ENCODE measurements around the gene MKNK2. TPM values are rescaled to one million over a fixed set of nuclear protein-coding genes. Genes with fewer than 3 reads are reported as not detected.

MKNK2 gene
- total and polyA plus RNA-seq, 2 of the 13 experiments (the other 11 are each of a cell fraction or from before 2014, with no cell fraction given): 44.9 to 112 TPM

DNA sequence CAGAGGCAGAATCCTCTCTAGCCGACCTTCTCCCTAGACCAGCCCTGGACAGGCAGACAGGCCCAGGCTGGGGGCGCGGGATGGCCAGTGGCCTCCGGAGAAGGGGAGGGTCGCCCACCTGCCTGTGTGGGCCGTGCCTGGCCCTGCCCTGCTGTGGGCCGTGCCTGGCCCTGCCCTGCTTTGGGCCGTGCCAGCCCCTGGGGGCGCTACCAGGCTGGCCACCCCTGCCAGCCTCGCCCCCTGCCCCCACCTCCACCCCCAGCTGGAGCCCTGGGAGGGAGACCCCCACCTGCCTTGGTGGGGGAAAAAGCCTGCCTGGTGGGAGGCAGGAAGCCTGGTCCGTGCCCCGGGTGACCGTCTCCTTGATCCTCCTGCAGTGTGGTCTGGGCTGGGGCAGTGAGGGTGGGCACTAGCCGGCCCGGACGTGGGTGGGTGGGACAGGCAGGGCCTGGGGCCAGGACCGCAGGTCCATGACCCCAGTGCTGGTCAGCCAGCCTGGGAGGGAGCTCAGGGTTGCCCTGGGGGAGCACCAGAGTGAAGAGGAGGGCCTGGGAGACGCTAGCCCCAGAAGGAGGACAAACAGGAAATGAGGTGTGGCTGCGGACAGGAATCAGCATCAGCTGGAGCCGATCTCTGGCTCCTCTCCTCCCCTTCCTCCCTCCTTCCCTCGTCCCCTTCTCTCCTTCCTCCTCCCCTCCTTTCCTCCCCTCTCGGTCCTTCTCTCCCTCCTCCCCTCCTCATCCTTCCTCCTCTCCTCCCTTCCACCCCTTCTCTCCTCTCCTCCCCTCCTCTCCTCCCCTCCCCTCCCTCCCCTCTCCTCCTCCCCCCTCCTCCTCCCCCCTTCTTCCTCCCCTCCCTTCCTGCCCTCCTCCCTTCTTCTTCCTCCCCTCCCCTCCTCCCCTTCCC is 5.1 kb upstream of the MKNK2 start (continued):
- TF ChIP-seq, protein P1, sequence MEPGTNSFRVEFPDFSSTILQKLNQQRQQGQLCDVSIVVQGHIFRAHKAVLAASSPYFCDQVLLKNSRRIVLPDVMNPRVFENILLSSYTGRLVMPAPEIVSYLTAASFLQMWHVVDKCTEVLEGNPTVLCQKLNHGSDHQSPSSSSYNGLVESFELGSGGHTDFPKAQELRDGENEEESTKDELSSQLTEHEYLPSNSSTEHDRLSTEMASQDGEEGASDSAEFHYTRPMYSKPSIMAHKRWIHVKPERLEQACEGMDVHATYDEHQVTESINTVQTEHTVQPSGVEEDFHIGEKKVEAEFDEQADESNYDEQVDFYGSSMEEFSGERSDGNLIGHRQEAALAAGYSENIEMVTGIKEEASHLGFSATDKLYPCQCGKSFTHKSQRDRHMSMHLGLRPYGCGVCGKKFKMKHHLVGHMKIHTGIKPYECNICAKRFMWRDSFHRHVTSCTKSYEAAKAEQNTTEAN (CRISPR knock-in tag; conservative IDR thresholded peaks at IDR 0.05): no peak
- no peak for TF ChIP-seq ZNF33A (CRISPR knock-in tag; IDR thresholded peaks at IDR 0.05; ENCODE audit: borderline replicate concordance)
- TF ChIP-seq IKZF4 (CRISPR knock-in tag; IDR thresholded peaks at IDR 0.05; ENCODE audit: borderline replicate concordance, low read depth, not compliant biosample characterization): no peak
- no peak for TF ChIP-seq NCOA2 (CRISPR knock-in tag; IDR thresholded peaks at IDR 0.05)
- TF ChIP-seq RBM22 (optimal IDR thresholded peaks at IDR 0.05; ENCODE audit: low read length): no peak
- no peak for TF ChIP-seq ZNF205 (CRISPR knock-in tag; IDR thresholded peaks at IDR 0.05)
- TF ChIP-seq FOXA3 (CRISPR knock-in tag; IDR thresholded peaks at IDR 0.05): no peak
- TF ChIP-seq HNRNPH1 (optimal IDR thresholded peaks at IDR 0.05; ENCODE audit: low read depth, low read length): no peak
- TF ChIP-seq GATAD2A (CRISPR knock-in tag; IDR thresholded peaks at IDR 0.05): no peak
- no peak for TF ChIP-seq FOXP1 (IDR thresholded peaks at IDR 0.05)
- no peak for TF ChIP-seq FOXP1 (CRISPR knock-in tag; IDR thresholded peaks at IDR 0.05)
- no peak for TF ChIP-seq ATF7-NPFF (CRISPR knock-in tag; IDR thresholded peaks at IDR 0.05; ENCODE audit: low read depth)
- no peak for TF ChIP-seq ZNF891 (CRISPR knock-in tag; IDR thresholded peaks at IDR 0.05)
- TF ChIP-seq, protein P2, sequence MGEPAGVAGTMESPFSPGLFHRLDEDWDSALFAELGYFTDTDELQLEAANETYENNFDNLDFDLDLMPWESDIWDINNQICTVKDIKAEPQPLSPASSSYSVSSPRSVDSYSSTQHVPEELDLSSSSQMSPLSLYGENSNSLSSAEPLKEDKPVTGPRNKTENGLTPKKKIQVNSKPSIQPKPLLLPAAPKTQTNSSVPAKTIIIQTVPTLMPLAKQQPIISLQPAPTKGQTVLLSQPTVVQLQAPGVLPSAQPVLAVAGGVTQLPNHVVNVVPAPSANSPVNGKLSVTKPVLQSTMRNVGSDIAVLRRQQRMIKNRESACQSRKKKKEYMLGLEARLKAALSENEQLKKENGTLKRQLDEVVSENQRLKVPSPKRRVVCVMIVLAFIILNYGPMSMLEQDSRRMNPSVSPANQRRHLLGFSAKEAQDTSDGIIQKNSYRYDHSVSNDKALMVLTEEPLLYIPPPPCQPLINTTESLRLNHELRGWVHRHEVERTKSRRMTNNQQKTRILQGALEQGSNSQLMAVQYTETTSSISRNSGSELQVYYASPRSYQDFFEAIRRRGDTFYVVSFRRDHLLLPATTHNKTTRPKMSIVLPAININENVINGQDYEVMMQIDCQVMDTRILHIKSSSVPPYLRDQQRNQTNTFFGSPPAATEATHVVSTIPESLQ (CRISPR knock-in tag; conservative IDR thresholded peaks at IDR 0.05): no peak
- TF ChIP-seq, protein P3, sequence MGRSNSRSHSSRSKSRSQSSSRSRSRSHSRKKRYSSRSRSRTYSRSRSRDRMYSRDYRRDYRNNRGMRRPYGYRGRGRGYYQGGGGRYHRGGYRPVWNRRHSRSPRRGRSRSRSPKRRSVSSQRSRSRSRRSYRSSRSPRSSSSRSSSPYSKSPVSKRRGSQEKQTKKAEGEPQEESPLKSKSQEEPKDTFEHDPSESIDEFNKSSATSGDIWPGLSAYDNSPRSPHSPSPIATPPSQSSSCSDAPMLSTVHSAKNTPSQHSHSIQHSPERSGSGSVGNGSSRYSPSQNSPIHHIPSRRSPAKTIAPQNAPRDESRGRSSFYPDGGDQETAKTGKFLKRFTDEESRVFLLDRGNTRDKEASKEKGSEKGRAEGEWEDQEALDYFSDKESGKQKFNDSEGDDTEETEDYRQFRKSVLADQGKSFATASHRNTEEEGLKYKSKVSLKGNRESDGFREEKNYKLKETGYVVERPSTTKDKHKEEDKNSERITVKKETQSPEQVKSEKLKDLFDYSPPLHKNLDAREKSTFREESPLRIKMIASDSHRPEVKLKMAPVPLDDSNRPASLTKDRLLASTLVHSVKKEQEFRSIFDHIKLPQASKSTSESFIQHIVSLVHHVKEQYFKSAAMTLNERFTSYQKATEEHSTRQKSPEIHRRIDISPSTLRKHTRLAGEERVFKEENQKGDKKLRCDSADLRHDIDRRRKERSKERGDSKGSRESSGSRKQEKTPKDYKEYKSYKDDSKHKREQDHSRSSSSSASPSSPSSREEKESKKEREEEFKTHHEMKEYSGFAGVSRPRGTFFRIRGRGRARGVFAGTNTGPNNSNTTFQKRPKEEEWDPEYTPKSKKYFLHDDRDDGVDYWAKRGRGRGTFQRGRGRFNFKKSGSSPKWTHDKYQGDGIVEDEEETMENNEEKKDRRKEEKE (IDR thresholded peaks at IDR 0.05): no peak
- TF ChIP-seq RCOR2 (CRISPR knock-in tag; IDR thresholded peaks at IDR 0.05): no peak
- TF ChIP-seq, protein P4, sequence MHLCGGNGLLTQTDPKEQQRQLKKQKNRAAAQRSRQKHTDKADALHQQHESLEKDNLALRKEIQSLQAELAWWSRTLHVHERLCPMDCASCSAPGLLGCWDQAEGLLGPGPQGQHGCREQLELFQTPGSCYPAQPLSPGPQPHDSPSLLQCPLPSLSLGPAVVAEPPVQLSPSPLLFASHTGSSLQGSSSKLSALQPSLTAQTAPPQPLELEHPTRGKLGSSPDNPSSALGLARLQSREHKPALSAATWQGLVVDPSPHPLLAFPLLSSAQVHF (CRISPR knock-in tag; IDR thresholded peaks at IDR 0.05): no peak
- peak; percentile 26 to 70; a peak in 2 of 4 replicates for TF ChIP-seq POLR2A (IDR thresholded peaks at IDR 0.05; ENCODE audit: insufficient read depth in 1 of 2, low read depth in 2 of 2, low read length in 2 of 2)
- TF ChIP-seq ZNF230 (CRISPR knock-in tag; IDR thresholded peaks at IDR 0.05): no peak
- TF ChIP-seq, protein P5, sequence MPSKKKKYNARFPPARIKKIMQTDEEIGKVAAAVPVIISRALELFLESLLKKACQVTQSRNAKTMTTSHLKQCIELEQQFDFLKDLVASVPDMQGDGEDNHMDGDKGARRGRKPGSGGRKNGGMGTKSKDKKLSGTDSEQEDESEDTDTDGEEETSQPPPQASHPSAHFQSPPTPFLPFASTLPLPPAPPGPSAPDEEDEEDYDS (CRISPR knock-in tag; IDR thresholded peaks at IDR 0.05): 0 out of 2 replicates have a peak, but pooled peaks have one; percentile 26
- TF ChIP-seq SRY (CRISPR knock-in tag; IDR thresholded peaks at IDR 0.05): no peak
- TF ChIP-seq ZMYM2 (CRISPR knock-in tag; IDR thresholded peaks at IDR 0.05): no peak

Data from HepG2 (cell line).